ENCODE measurements around the gene ATOH8. TPM values are rescaled to one million over a fixed set of nuclear protein-coding genes. Genes with fewer than 3 reads are reported as not detected.

Gene ATOH8
- total RNA-seq, 2 experiments from 2014 or later: not detected

GRCh38 chr2:85804583-85804982 lies 50.8 kb downstream of the ATOH8 start:
- ChIA-PET CTCF (interaction anchor here (2.7 kb wide), 1 partner anchor 75 kb away, joined by 9 read pairs; no protein-coding TSS in a partner anchor), POLR2A (no interaction called here)

GRCh38 chr2:85806358-85807118 lies 52.7 kb downstream of the ATOH8 start:
- CTCF ChIA-PET: interaction anchor here (2.7 kb wide), 1 partner anchor 77 kb away, joined by 9 read pairs; no protein-coding TSS in a partner anchor
- POLR2A ChIA-PET: no interaction called here

DNA sequence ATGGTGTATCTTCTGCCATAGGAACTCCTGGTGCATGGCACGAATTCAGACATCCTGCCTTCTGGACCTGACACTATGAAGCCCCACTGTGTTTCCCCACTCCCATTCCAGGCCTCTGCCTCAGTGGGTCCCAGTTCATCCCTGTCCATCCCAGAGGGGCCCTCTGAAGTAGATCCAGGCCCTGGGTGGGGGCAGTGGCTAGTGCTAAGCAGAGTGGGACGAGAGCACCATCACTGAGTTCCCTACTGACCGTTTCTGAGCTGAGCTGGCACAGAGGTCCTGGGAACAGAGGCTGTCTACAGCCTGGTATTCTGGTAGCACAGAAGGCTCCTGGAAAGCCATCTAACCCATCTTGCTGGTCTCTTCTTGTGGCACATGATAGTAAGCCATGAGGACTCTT lies 54.0 kb downstream of the ATOH8 start:
- CTCF ChIA-PET: no interaction called here
- POLR2A ChIA-PET: no interaction called here

DNA sequence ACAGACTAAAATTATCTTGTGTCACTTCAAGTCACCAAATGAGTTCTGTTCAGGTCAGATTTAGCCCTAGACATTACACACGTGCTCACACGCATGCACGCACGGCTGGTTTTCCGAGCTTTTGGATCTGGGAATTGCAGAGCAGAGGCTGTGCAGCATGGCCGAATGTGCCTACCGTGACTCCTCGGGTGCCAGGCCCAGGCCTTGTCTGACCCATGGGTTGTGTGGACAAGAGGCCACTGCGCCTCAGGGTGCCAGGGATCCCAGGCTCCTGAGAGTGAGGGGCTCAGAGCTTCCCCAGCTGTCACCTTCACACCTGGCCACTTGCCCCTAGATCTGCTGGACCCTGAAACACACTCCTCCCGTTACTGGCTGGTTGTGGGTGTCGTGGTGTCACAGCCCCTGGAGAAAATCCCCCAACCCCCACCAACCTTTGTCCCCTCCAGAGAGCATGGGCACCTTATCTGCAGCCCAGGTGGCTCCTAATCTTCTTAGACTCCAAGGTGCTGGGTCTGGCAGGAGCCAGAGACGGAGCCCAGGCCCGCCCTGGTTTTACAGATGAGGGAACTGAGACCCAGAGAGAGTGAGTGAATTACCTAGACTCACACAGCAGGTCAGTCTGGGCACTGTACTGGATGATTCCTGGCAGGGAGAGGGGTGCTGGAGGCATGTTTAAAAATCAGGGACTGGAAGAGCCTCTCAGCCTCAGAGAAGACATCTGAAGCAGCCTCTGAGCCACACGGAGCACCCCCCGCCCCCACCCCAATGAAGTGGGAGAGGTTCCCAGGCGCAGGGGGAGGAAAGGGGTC lies 56.8 kb downstream of the ATOH8 start:
- CTCF ChIA-PET: interaction anchor here (1.3 to 2.7 kb wide), 2 partner anchors 82 kb away, joined by 5 to 13 read pairs; no protein-coding TSS in a partner anchor
- POLR2A ChIA-PET: no interaction called here

- POLR2A ChIA-PET: no interaction called here
- CTCF ChIA-PET: interaction anchor here (2.7 to 4.7 kb wide), 2 partner anchors 60 to 83 kb away, joined by 13 to 46 read pairs; partner anchors contain the start of gene ATOH8
Observed at GRCh38 chr2:85811180-85812093, 57.6 kb downstream of the ATOH8 start.

DNA sequence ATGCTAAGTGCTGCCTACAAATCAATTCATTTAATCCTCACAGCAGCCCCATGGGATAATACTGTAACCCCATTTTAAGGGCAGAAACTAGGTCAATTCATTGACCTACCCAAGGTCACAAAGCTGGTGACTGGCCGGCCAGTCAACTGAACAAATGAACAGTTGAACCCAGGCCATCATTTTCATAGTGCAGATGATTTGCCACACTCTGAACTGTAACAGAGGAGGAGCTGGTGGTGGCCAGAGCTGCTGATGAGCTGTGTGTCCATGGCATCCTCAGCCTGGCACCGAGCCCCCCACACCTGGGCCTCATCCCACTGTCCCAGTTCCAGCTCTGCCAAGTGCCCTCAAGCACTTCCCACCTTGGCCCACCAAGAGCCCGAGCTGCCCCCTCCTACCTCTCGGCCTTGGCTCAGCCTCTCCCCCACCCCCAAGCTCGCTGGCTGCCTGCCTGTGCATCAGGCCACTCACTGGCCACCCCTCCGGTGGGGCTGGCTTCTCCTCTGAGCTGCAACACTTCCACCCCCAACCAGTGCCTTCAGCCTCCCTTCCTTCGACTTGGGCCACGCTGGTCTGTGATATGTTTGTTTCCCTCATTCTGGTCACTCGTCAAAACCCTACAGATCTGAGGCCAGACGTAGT lies 58.4 kb downstream of the ATOH8 start:
- ChIA-PET POLR2A (no interaction called here), CTCF (interaction anchor here (0.7 to 4.7 kb wide), 3 partner anchors 17 to 83 kb away, joined by 3 to 46 read pairs (median 13); partner anchors contain the start of gene ATOH8)

DNA sequence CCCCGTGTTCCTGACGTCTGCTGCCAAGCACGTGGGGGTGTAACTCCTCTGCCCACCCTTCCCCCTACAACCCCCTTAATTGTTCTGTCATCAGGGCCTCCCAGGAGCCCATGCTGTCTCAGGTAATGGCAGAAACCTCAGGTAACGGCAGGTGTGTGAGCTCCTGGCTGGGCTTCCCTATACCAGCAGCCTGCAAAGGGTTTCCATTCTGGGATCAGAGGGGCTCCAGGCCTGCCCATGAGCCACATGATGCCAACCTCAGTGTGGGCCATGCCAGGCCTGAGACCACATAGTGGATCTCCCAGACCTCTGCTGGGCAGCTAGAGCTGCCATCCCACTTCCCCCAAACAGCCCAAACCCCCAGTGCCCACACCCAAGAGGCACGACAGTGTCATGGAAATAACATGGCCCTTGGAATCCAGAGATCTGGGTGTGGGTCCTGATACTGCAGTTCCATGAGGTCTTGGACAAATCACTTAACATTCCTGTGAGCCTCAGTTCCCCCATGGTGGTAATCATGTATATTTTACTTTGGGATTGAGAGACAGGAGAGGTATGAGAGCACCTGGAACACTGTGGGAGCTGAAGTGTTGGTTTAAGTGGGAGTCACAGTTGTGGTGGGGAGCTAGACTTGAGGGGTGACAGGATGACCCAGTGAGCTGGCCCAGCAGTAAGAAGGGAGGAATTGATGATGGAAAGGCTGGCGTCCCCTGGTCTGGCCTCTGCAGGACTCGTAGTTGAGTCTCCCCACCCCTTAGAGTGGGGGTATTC lies 59.6 kb downstream of the ATOH8 start:
- ChIA-PET CTCF (interaction anchor here (0.6 to 4.7 kb wide), 21 partner anchors 10 to 272 kb away, joined by 3 to 46 read pairs (median 4); partner anchors contain the start of gene ATOH8), POLR2A (interaction anchor here (0.5 kb wide), 1 partner anchor 64 kb away, joined by 3 read pairs; no protein-coding TSS in a partner anchor)

GRCh38 chr2:85813982-85814801 lies 60.4 kb downstream of the ATOH8 start:
- CTCF ChIA-PET: interaction anchor here (0.6 to 4.7 kb wide), 21 partner anchors 9 to 271 kb away, joined by 3 to 46 read pairs (median 4); partner anchors contain the start of gene ATOH8
- POLR2A ChIA-PET: interaction anchor here (0.5 kb wide), 1 partner anchor 65 kb away, joined by 3 read pairs; no protein-coding TSS in a partner anchor

GRCh38 chr2:85814802-85815550 lies 61.2 kb downstream of the ATOH8 start:
- ChIA-PET POLR2A (no interaction called here), CTCF (interaction anchor here (0.8 to 4.7 kb wide), 14 partner anchors 8 to 136 kb away, joined by 3 to 46 read pairs (median 6); partner anchors contain the start of gene ATOH8)

GRCh38 chr2:85819811-85820510 lies 66.2 kb downstream of the ATOH8 start:
- ChIA-PET POLR2A (no interaction called here), CTCF (interaction anchor here (0.7 to 1.4 kb wide), 2 partner anchors 44 to 261 kb away, joined by 3 to 5 read pairs; no protein-coding TSS in a partner anchor)

DNA sequence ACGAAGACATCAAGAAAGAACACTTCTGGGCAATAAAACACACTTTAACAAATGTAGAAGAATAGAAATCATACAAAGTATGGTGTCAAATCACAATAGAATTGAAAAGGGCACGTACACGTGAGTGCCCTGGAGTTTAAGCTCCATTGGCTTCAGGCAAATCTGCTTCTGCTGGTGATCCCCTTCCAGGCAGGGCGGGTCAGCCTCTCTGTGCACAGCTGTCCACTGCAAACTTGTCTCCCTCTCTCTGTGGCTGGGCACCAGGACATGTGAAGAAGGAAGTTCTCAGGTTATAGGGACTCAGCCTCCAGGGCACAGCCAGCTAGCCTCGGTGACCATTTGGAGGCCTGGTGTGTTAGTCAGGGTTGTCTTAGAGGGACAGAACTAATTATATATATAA lies 69.0 kb downstream of the ATOH8 start:
- CTCF ChIA-PET: interaction anchor here (0.5 to 1.3 kb wide), 2 partner anchors 9 to 547 kb away, joined by 3 to 8 read pairs; no protein-coding TSS in a partner anchor
- POLR2A ChIA-PET: interaction anchor here (0.6 kb wide), 1 partner anchor 17 kb away, joined by 3 read pairs; no protein-coding TSS in a partner anchor

- CTCF ChIA-PET: interaction anchor here (1.3 to 1.4 kb wide), 3 partner anchors 10 to 256 kb away, joined by 3 to 8 read pairs (median 5); no protein-coding TSS in a partner anchor
- POLR2A ChIA-PET: no interaction called here
Observed at GRCh38 chr2:85823951-85824350, 70.2 kb downstream of the ATOH8 start.

- ChIA-PET POLR2A (interaction anchor here (0.6 to 0.9 kb wide), 2 partner anchors 24 to 60 kb away, joined by 5 read pairs; no protein-coding TSS in a partner anchor), CTCF (interaction anchor here (0.6 to 3.3 kb wide), 31 partner anchors 10 to 258 kb away, joined by 3 to 27 read pairs (median 3); partner anchors contain the start of gene ST3GAL5)
Observed at GRCh38 chr2:85826990-85827878, 73.4 kb downstream of the ATOH8 start.
